ENCODE results near the gene MDK.

GRCh38 chr11:46385169-46386004 lies 3.9 kb downstream of the MDK start:
- TF ChIP-seq CTCF (conservative IDR thresholded peaks at IDR 0.05 in 1 of 2, IDR thresholded peaks at IDR 0.05 in 1 of 2; ENCODE audit: extremely low read depth in 1 of 2, insufficient read depth in 1 of 2, low read depth in 1 of 2, low read length in 2 of 2) (no peak), EZH2 (IDR thresholded peaks at IDR 0.05; ENCODE audit: borderline replicate concordance, low read length) (no peak)

All from mammary epithelial cell (primary cell).